Measurements from ENCODE around the gene VPS16.
"Not testable (repeated sequence)": the region's sequence is repeated elsewhere in the genome, so short reads cannot be mapped to it uniquely, and the experiment has no call there.

The VPS16 gene

GRCh38 chr20:2801286-2801728, 39.2 kb upstream of the VPS16 start:
- no peaks in the 10 kb centered on the region for H3K36me3 ChIP-seq (ENCODE audit: insufficient read depth, low read length)
- peak overlapping the region; percentile 70; the same call in 1 of the 2 replicates for H3K9ac ChIP-seq (ENCODE audit: low read depth, low read length)
- H3K4me1 ChIP-seq (ENCODE audit: insufficient read depth, low read length), result peaks cover 6% of the 10 kb centered on the region; the same call in 1 of the 2 replicates
- no peaks in the 10 kb centered on the region for H3K9me3 ChIP-seq (ENCODE audit: control insufficient read depth, insufficient read depth, low read length)

- H3K4me1 ChIP-seq (ENCODE audit: insufficient read depth, low read length), result peaks cover 7% of the 10 kb centered on the region; the same call in 1 of the 2 replicates
- H3K9me3 ChIP-seq (ENCODE audit: control insufficient read depth, insufficient read depth, low read length), result no peaks in the 10 kb centered on the region
- H3K36me3 ChIP-seq (ENCODE audit: insufficient read depth, low read length), result no peaks in the 10 kb centered on the region
- H3K9ac ChIP-seq (ENCODE audit: low read depth, low read length), result no peak overlapping the region
Observed at GRCh38 chr20:2804041-2804828, 36.3 kb upstream of the VPS16 start.

GRCh38 chr20:2804852-2805688, 35.5 kb upstream of the VPS16 start:
- Histone ChIP-seq H3K36me3 (ENCODE audit: insufficient read depth, low read length) (no peaks in the 10 kb centered on the region), H3K9me3 (ENCODE audit: control insufficient read depth, insufficient read depth, low read length) (no peaks in the 10 kb centered on the region), H3K9ac (ENCODE audit: low read depth, low read length) (peak overlapping the region; percentile 38; the same call in 1 of the 2 replicates), H3K4me1 (ENCODE audit: insufficient read depth, low read length) (0 out of 2 replicates have a peak, but pooled peaks cover 7% of the 10 kb centered on the region)

- Histone ChIP-seq H3K4me1 (ENCODE audit: insufficient read depth, low read length) (0 out of 2 replicates have a peak, but pooled peaks cover 7% of the 10 kb centered on the region), H3K9me3 (ENCODE audit: control insufficient read depth, insufficient read depth, low read length) (no peaks in the 10 kb centered on the region), H3K9ac (ENCODE audit: low read depth, low read length) (peak overlapping the region; percentile 38; the same call in 1 of the 2 replicates), H3K36me3 (ENCODE audit: insufficient read depth, low read length) (no peaks in the 10 kb centered on the region)
Observed at GRCh38 chr20:2805689-2806350, 34.7 kb upstream of the VPS16 start.

GRCh38 chr20:2806351-2806701, 34.2 kb upstream of the VPS16 start:
- 0 out of 2 replicates have a peak, but pooled peaks cover 7% of the 10 kb centered on the region for H3K4me1 ChIP-seq (ENCODE audit: insufficient read depth, low read length)
- H3K9me3 ChIP-seq (ENCODE audit: control insufficient read depth, insufficient read depth, low read length), result no peaks in the 10 kb centered on the region

GRCh38 chr20:2807019-2807418, 33.5 kb upstream of the VPS16 start:
- Histone ChIP-seq H3K9me3 (ENCODE audit: control insufficient read depth, insufficient read depth, low read length) (no peaks in the 10 kb centered on the region), H3K4me1 (ENCODE audit: insufficient read depth, low read length) (0 out of 2 replicates have a peak, but pooled peaks cover 7% of the 10 kb centered on the region), H3K9ac (ENCODE audit: low read depth, low read length) (no peak overlapping the region), H3K36me3 (ENCODE audit: insufficient read depth, low read length) (no peaks in the 10 kb centered on the region)

More at GRCh38 chr20:2806351-2806701, 34.2 kb upstream of the VPS16 start:
- Histone ChIP-seq H3K9ac (ENCODE audit: low read depth, low read length) (no peak overlapping the region), H3K36me3 (ENCODE audit: insufficient read depth, low read length) (no peaks in the 10 kb centered on the region)

GRCh38 chr20:2807929-2808328, 32.6 kb upstream of the VPS16 start:
- not testable (repeated sequence) for H3K9ac ChIP-seq (ENCODE audit: low read depth, low read length); H3K36me3 ChIP-seq (ENCODE audit: insufficient read depth, low read length); H3K4me1 ChIP-seq (ENCODE audit: insufficient read depth, low read length); H3K9me3 ChIP-seq (ENCODE audit: control insufficient read depth, insufficient read depth, low read length)

GRCh38 chr20:2809690-2810089, 30.9 kb upstream of the VPS16 start:
- H3K9me3 ChIP-seq (ENCODE audit: control insufficient read depth, insufficient read depth, low read length), result no peaks in the 10 kb centered on the region
- no peaks in the 10 kb centered on the region for H3K36me3 ChIP-seq (ENCODE audit: insufficient read depth, low read length)
- H3K4me1 ChIP-seq (ENCODE audit: insufficient read depth, low read length), result 0 out of 2 replicates have a peak, but pooled peaks cover 7% of the 10 kb centered on the region
- no peak overlapping the region for H3K9ac ChIP-seq (ENCODE audit: low read depth, low read length)

- Histone ChIP-seq H3K9me3 (ENCODE audit: control insufficient read depth, insufficient read depth, low read length) (no peaks in the 10 kb centered on the region), H3K4me1 (ENCODE audit: insufficient read depth, low read length) (peaks cover 2% of the 10 kb centered on the region; the same call in 1 of the 2 replicates)
Observed at GRCh38 chr20:2812189-2812588, 28.4 kb upstream of the VPS16 start.

GRCh38 chr20:2814076-2814475, 26.5 kb upstream of the VPS16 start:
- no peaks in the 10 kb centered on the region for H3K9me3 ChIP-seq (ENCODE audit: control insufficient read depth, insufficient read depth, low read length)
- no peak overlapping the region for H3K9ac ChIP-seq (ENCODE audit: low read depth, low read length)
- H3K4me1 ChIP-seq (ENCODE audit: insufficient read depth, low read length), result peaks cover 2% of the 10 kb centered on the region; the same call in 1 of the 2 replicates
- H3K36me3 ChIP-seq (ENCODE audit: insufficient read depth, low read length), result no peaks in the 10 kb centered on the region

More at GRCh38 chr20:2812189-2812588, 28.4 kb upstream of the VPS16 start:
- no peak overlapping the region for H3K9ac ChIP-seq (ENCODE audit: low read depth, low read length)
- H3K36me3 ChIP-seq (ENCODE audit: insufficient read depth, low read length), result no peaks in the 10 kb centered on the region

- no peaks in the 10 kb centered on the region for H3K9me3 ChIP-seq (ENCODE audit: control insufficient read depth, insufficient read depth, low read length)
- no peaks in the 10 kb centered on the region for H3K36me3 ChIP-seq (ENCODE audit: insufficient read depth, low read length)
- no peak within 1 kb of the TSS for H3K9ac ChIP-seq (ENCODE audit: low read depth, low read length)
- H3K4me1 ChIP-seq (ENCODE audit: insufficient read depth, low read length), result peaks cover 2% of the 10 kb centered on the region; the same call in 1 of the 2 replicates
Observed at GRCh38 chr20:2814587-2815051, 25.9 kb upstream of the VPS16 start, which contains the start of gene C20orf141. Gene C20orf141, plus strand, starts transcription at chr20:2814987. Its CDS starts 198 bp downstream, at chr20:2815185.

GRCh38 chr20:2815242-2815900, 25.2 kb upstream of the VPS16 start:
- Histone ChIP-seq H3K9ac (ENCODE audit: low read depth, low read length) (no peak overlapping the region), H3K9me3 (ENCODE audit: control insufficient read depth, insufficient read depth, low read length) (no peaks in the 10 kb centered on the region), H3K36me3 (ENCODE audit: insufficient read depth, low read length) (no peaks in the 10 kb centered on the region), H3K4me1 (ENCODE audit: insufficient read depth, low read length) (peaks cover 8% of the 10 kb centered on the region)

- peaks cover 8% of the 10 kb centered on the region for H3K4me1 ChIP-seq (ENCODE audit: insufficient read depth, low read length)
- H3K36me3 ChIP-seq (ENCODE audit: insufficient read depth, low read length), result no peaks in the 10 kb centered on the region
- no peak within 1 kb of the TSS for H3K9ac ChIP-seq (ENCODE audit: low read depth, low read length)
- H3K9me3 ChIP-seq (ENCODE audit: control insufficient read depth, insufficient read depth, low read length), result no peaks in the 10 kb centered on the region
Observed at GRCh38 chr20:2816030-2816582, 24.4 kb upstream of the VPS16 start, which contains the start of gene TMEM239. Gene TMEM239, plus strand, starts transcription at chr20:2816364. Its CDS starts 191 bp downstream, at chr20:2816555.
